Lower lobe of right lung (tissue), 2 donors: Measurements from ENCODE around the gene KCTD16. TPM values are rescaled to one million over a fixed set of nuclear protein-coding genes. Genes with fewer than 3 reads are reported as not detected.

Experiments used
- ATAC-seq, 2 donors: fragments of 200-7000 bp; cut with Tn5 transposase; one replicate each; pipeline ENCODE4 v1.9.1; 2020 to 2022; ENCODE audit warnings: mild to moderate bottlenecking in 2 of 2, moderate library complexity in 2 of 2
- DNase-seq: peaks from one replicate; pipeline ENCODE4 v3.0.0-alpha.2; 2020
- H3K27ac ChIP-seq: fragments of 200-600 bp; one replicate; pipeline ENCODE4 v1.8.0; 2022
- H3K27me3 ChIP-seq: fragments of 200-600 bp; one replicate; pipeline ENCODE4 v1.8.0; 2022; ENCODE audit warnings: low read depth
- H3K36me3 ChIP-seq: fragments of 200-600 bp; one replicate; pipeline ENCODE4 v1.8.0; 2022; ENCODE audit warnings: mild to moderate bottlenecking
- H3K4me1 ChIP-seq: fragments of 200-600 bp; one replicate; pipeline ENCODE4 v1.8.0; 2022
- H3K4me3 ChIP-seq: fragments of 200-600 bp; one replicate; pipeline ENCODE4 v1.8.0; 2022; ENCODE audit warnings: mild to moderate bottlenecking
- H3K9me3 ChIP-seq: fragments of 200-600 bp; one replicate; pipeline ENCODE4 v1.8.0; 2022
- intact Hi-C: fragments of 100-400 bp; cut with DNase I; formaldehyde crosslinking; loops from one replicate; pipeline ENCODE4 v1.11.0; 2022
- total RNA-seq: library from RNA; stranded (reverse); fragmentation: NEBNext Ultra II Directional; extraction: Animal tissue kit (Norgen Biotek cat#: 25700); gene quantifications from one replicate; pipeline ENCODE4 v1.2.1, GENCODE V29; 2021
- TF ChIP-seq, protein P1 (sequence below): fragments of 200-600 bp; IDR thresholded peaks from one replicate; pipeline ENCODE4 v1.8.0; 2022; ENCODE audit warnings: antibody characterized with exemption, mild to moderate bottlenecking
- donor health status: DM: no; HTN: yes; CAD: no; lungs with severe emphysema.

KCTD16 gene
- total RNA-seq, 1 donor from 2014 or later: 2.5 TPM

DNA sequence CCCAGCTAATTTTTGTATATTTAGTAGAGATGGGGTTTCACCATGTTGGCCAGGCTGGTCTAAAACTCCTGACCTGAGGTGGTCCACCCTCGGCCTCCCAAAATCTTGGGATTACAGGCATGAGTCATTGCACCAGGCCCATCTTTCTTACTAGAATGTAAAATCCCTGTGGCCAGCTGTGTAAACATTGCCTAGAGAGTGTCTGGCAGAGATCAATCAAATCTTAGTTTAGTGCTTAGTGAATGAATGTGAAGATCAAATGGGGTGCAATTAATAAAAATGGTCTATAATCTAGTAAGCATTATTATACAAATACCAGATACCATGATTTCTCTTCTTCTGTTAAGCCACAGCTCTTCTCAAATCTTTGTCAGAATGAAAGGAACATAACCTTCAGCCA, 289.9 kb downstream of the KCTD16 start:
- no peak for DNase-seq

GRCh38 chr5:144462577-144462976, 291.9 kb downstream of the KCTD16 start:
- no peaks in the 10 kb centered on the region for H3K9me3 ChIP-seq
- TF ChIP-seq, protein P1, sequence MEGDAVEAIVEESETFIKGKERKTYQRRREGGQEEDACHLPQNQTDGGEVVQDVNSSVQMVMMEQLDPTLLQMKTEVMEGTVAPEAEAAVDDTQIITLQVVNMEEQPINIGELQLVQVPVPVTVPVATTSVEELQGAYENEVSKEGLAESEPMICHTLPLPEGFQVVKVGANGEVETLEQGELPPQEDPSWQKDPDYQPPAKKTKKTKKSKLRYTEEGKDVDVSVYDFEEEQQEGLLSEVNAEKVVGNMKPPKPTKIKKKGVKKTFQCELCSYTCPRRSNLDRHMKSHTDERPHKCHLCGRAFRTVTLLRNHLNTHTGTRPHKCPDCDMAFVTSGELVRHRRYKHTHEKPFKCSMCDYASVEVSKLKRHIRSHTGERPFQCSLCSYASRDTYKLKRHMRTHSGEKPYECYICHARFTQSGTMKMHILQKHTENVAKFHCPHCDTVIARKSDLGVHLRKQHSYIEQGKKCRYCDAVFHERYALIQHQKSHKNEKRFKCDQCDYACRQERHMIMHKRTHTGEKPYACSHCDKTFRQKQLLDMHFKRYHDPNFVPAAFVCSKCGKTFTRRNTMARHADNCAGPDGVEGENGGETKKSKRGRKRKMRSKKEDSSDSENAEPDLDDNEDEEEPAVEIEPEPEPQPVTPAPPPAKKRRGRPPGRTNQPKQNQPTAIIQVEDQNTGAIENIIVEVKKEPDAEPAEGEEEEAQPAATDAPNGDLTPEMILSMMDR: no peak
- H3K27ac ChIP-seq: no peak overlapping the region
- intact Hi-C loops: no loop called here
- no peaks in the 10 kb centered on the region for H3K27me3 ChIP-seq
- no peak overlapping the region for H3K4me3 ChIP-seq
- no peaks in the 10 kb centered on the region for H3K36me3 ChIP-seq
- DNase-seq (no peak), ATAC-seq (no peak)
- H3K4me1 ChIP-seq: no peaks in the 10 kb centered on the region

More for the DNA sequence above, 289.9 kb downstream of the KCTD16 start:
- Histone ChIP-seq H3K9me3 (no peaks in the 10 kb centered on the region), H3K27me3 (no peaks in the 10 kb centered on the region), H3K36me3 (no peaks in the 10 kb centered on the region), H3K4me1 (no peaks in the 10 kb centered on the region), H3K4me3 (no peak overlapping the region), H3K27ac (no peak overlapping the region)
- TF ChIP-seq, protein P1: no peak
- intact Hi-C loops: no loop called here
- ATAC-seq: no peak

DNA sequence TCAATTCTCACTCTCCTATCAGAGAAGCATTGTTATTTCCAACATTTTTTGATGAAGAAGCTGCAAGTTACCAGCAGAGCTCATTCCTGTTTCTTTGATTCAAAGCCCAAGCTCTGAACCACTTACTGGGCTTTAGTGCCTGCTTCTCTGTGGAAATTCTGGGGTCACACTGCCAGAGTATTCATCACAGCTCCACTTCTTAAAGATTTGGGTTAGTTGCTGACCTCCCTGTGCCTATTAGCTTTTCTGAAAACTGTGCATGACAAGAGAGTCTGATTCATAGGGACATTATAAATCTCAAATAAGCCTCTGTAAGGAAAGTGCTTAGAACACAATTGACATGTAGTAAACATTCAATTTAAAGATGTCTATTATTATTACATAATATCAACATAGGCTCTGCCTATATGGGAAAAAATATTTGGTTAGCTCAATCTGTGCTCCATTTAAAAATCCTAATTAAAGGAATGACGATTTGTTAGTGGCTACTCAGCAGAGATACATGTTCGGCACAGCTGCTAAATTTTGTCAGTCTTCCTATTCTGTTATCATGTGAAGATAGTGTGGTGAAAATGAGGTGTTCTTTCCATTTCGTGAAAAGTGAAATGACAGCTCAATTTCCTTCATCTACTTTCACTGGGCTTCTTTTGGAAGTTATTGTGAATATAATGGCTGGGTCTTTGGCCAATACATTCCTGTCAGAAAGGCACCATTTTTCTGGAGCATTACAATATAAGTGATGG, 293.0 kb downstream of the KCTD16 start:
- ATAC-seq (no peak), DNase-seq (no peak)
- intact Hi-C loops: no loop called here
- no peaks in the 10 kb centered on the region for H3K9me3 ChIP-seq
- H3K4me1 ChIP-seq: no peaks in the 10 kb centered on the region
- no peak overlapping the region for H3K27ac ChIP-seq
- TF ChIP-seq, protein P1: no peak
- no peaks in the 10 kb centered on the region for H3K27me3 ChIP-seq
- H3K4me3 ChIP-seq: no peak overlapping the region
- H3K36me3 ChIP-seq: no peaks in the 10 kb centered on the region

GRCh38 chr5:144464306-144464705, 293.6 kb downstream of the KCTD16 start:
- ATAC-seq: no peak
- no peaks in the 10 kb centered on the region for H3K36me3 ChIP-seq
- DNase-seq: no peak
- H3K27ac ChIP-seq: no peak overlapping the region
- H3K4me3 ChIP-seq: no peak overlapping the region
- no peaks in the 10 kb centered on the region for H3K27me3 ChIP-seq
- intact Hi-C loops: no loop called here
- TF ChIP-seq, protein P1: no peak
- H3K9me3 ChIP-seq: no peaks in the 10 kb centered on the region
- no peaks in the 10 kb centered on the region for H3K4me1 ChIP-seq

GRCh38 chr5:144465441-144465840, 294.8 kb downstream of the KCTD16 start:
- TF ChIP-seq, protein P1: no peak
- H3K27ac ChIP-seq: no peak overlapping the region
- H3K27me3 ChIP-seq: no peaks in the 10 kb centered on the region
- ATAC-seq (no peak), DNase-seq (no peak)
- no peak overlapping the region for H3K4me3 ChIP-seq
- H3K36me3 ChIP-seq: no peaks in the 10 kb centered on the region
- intact Hi-C loops: no loop called here
- H3K4me1 ChIP-seq: no peaks in the 10 kb centered on the region
- H3K9me3 ChIP-seq: no peaks in the 10 kb centered on the region
